Fibroblast of lung (primary cell): ENCODE results near the gene ERBB4.

Source experiments
- CTCF ChIP-seq, 2 donors: IDR thresholded peaks in 1 of 2; conservative IDR thresholded peaks in 1 of 2; 1 replicate in 1 of 2; 2 replicates in 1 of 2; pipeline ENCODE4 v1.5.1; 2011 to 2012; ENCODE audit warnings: low read length in 2 of 2, control low read depth in 1 of 2, inconsistent platforms in 1 of 2, low read depth in 1 of 2, mild to moderate bottlenecking in 1 of 2
- EZH2 ChIP-seq: IDR thresholded peaks from 2 replicates; pipeline ENCODE4 v1.5.1; 2012; ENCODE audit warnings: low read length, control low read depth, mild to moderate bottlenecking; ENCODE audit errors: missing control alignments

- TF ChIP-seq CTCF (conservative IDR thresholded peaks at IDR 0.05 in 1 of 2, IDR thresholded peaks at IDR 0.05 in 1 of 2; ENCODE audit: low read depth in 1 of 2, low read length in 2 of 2) (no peak), EZH2 (no peak)
Observed at GRCh38 chr2:211367293-211367692, 1171.3 kb downstream of the ERBB4 start.
